ENCODE data around the gene DLGAP1.

Gene DLGAP1

GRCh38 chr18:3814816-3815215 is 640.3 kb downstream of the DLGAP1 start:
- H3K4me3 ChIP-seq (replicated peaks; ENCODE audit: low read depth, low read length) = no peak overlapping the region
- DNase-seq (ENCODE audit: extremely low read depth, insufficient read length) = no peak
- no peaks in the 10 kb centered on the region for H3K36me3 ChIP-seq (ENCODE audit: control insufficient read depth, insufficient read depth, low read length)
- H3K27me3 ChIP-seq (replicated peaks; ENCODE audit: control insufficient read depth, insufficient read depth, low read length) = no peaks in the 10 kb centered on the region
- TF ChIP-seq CTCF (IDR thresholded peaks at IDR 0.05; ENCODE audit: insufficient read depth, low read length, poor library complexity, severe bottlenecking) = no peak

GRCh38 chr18:3810296-3810695 is 644.8 kb downstream of the DLGAP1 start:
- Histone ChIP-seq H3K4me3 (replicated peaks; ENCODE audit: low read depth, low read length) (no peak overlapping the region), H3K36me3 (ENCODE audit: control insufficient read depth, insufficient read depth, low read length) (no peaks in the 10 kb centered on the region), H3K27me3 (replicated peaks; ENCODE audit: control insufficient read depth, insufficient read depth, low read length) (no peaks in the 10 kb centered on the region)
- no peak for DNase-seq (ENCODE audit: extremely low read depth, insufficient read length)
- TF ChIP-seq CTCF (IDR thresholded peaks at IDR 0.05; ENCODE audit: insufficient read depth, low read length, poor library complexity, severe bottlenecking) = no peak

GRCh38 chr18:3808985-3809780 is 645.9 kb downstream of the DLGAP1 start:
- TF ChIP-seq CTCF (IDR thresholded peaks at IDR 0.05; ENCODE audit: insufficient read depth, low read length, poor library complexity, severe bottlenecking) = no peak
- H3K27me3 ChIP-seq (replicated peaks; ENCODE audit: control insufficient read depth, insufficient read depth, low read length) = no peaks in the 10 kb centered on the region
- no peak overlapping the region for H3K4me3 ChIP-seq (replicated peaks; ENCODE audit: low read depth, low read length)
- H3K36me3 ChIP-seq (ENCODE audit: control insufficient read depth, insufficient read depth, low read length) = no peaks in the 10 kb centered on the region
- no peak for DNase-seq (ENCODE audit: extremely low read depth, insufficient read length)

GRCh38 chr18:3806656-3807055 is 648.5 kb downstream of the DLGAP1 start:
- no peak for TF ChIP-seq CTCF (IDR thresholded peaks at IDR 0.05; ENCODE audit: insufficient read depth, low read length, poor library complexity, severe bottlenecking)
- Histone ChIP-seq H3K36me3 (ENCODE audit: control insufficient read depth, insufficient read depth, low read length) (no peaks in the 10 kb centered on the region), H3K4me3 (replicated peaks; ENCODE audit: low read depth, low read length) (no peak overlapping the region), H3K27me3 (replicated peaks; ENCODE audit: control insufficient read depth, insufficient read depth, low read length) (no peaks in the 10 kb centered on the region)
- DNase-seq (ENCODE audit: extremely low read depth, insufficient read length) = no peak

GRCh38 chr18:3804336-3804735 is 650.8 kb downstream of the DLGAP1 start:
- H3K4me3 ChIP-seq (replicated peaks; ENCODE audit: low read depth, low read length) = no peak overlapping the region
- H3K27me3 ChIP-seq (replicated peaks; ENCODE audit: control insufficient read depth, insufficient read depth, low read length) = no peaks in the 10 kb centered on the region; the same call in 1 of the 2 replicates
- no peak for TF ChIP-seq CTCF (IDR thresholded peaks at IDR 0.05; ENCODE audit: insufficient read depth, low read length, poor library complexity, severe bottlenecking)
- DNase-seq (ENCODE audit: extremely low read depth, insufficient read length) = no peak
- H3K36me3 ChIP-seq (ENCODE audit: control insufficient read depth, insufficient read depth, low read length) = no peaks in the 10 kb centered on the region

All from GM06990 (cell line).